BE2C (cell line): ENCODE results near the gene ZRSR2.

Experiments used
- DNase-seq: peaks from one replicate; pipeline ENCODE4 v3.0.0-alpha.2; 2020
- H3K27me3 ChIP-seq: fragments of 250-450 bp; sonication (Bioruptor Pico); 2 replicates; pipeline ENCODE4 v1.5.1; 2020; ENCODE audit warnings: mild to moderate bottlenecking
- H3K36me3 ChIP-seq: fragments of 250-450 bp; sonication (Bioruptor Pico); 2 replicates; pipeline ENCODE4 v1.5.1; 2020; ENCODE audit warnings: mild to moderate bottlenecking
- H3K4me1 ChIP-seq: fragments of 250-450 bp; sonication (Bioruptor Pico); 2 replicates; pipeline ENCODE4 v1.5.1; 2020
- H3K4me3 ChIP-seq: 2 replicates; pipeline ENCODE4 v1.5.1; 2011; ENCODE audit warnings: low read depth, low read length
- H3K9me3 ChIP-seq: fragments of 250-450 bp; sonication (Bioruptor Pico); 2 replicates; pipeline ENCODE4 v1.5.1; 2020
- CTCF ChIP-seq: IDR thresholded peaks from 2 replicates; pipeline ENCODE4 v1.5.1; 2012; ENCODE audit warnings: mild to moderate bottlenecking, low read depth, low read length

ZRSR2 gene

GRCh38 chrX:15858051-15858450 lies 67.8 kb downstream of the ZRSR2 start:
- Histone ChIP-seq H3K9me3 (no peaks in the 10 kb centered on the region), H3K36me3 (no peaks in the 10 kb centered on the region), H3K4me3 (no peak overlapping the region), H3K4me1 (no peaks in the 10 kb centered on the region), H3K27me3 (no peaks in the 10 kb centered on the region)
- DNase-seq = no peak
- TF ChIP-seq CTCF = no peak

GRCh38 chrX:15860921-15861320 lies 70.6 kb downstream of the ZRSR2 start:
- no peak for TF ChIP-seq CTCF
- no peaks in the 10 kb centered on the region for H3K9me3 ChIP-seq
- no peaks in the 10 kb centered on the region for H3K36me3 ChIP-seq
- H3K4me3 ChIP-seq = no peak overlapping the region
- no peaks in the 10 kb centered on the region for H3K27me3 ChIP-seq
- no peak for DNase-seq
- no peaks in the 10 kb centered on the region for H3K4me1 ChIP-seq

GRCh38 chrX:15864023-15864422 lies 73.7 kb downstream of the ZRSR2 start:
- H3K4me3 ChIP-seq = no peak overlapping the region
- H3K4me1 ChIP-seq = no peaks in the 10 kb centered on the region
- no peak for TF ChIP-seq CTCF
- no peak for DNase-seq
- H3K36me3 ChIP-seq = no peaks in the 10 kb centered on the region
- H3K27me3 ChIP-seq = no peaks in the 10 kb centered on the region
- H3K9me3 ChIP-seq = no peaks in the 10 kb centered on the region

- Histone ChIP-seq H3K36me3 (no peaks in the 10 kb centered on the region), H3K9me3 (no peaks in the 10 kb centered on the region), H3K27me3 (no peaks in the 10 kb centered on the region), H3K4me1 (no peaks in the 10 kb centered on the region), H3K4me3 (no peak overlapping the region)
- DNase-seq = no peak
- no peak for TF ChIP-seq CTCF
These were observed 74.3 kb downstream of the ZRSR2 start for GRCh38 chrX:15864629-15865028.

GRCh38 chrX:15866147-15866546 lies 75.9 kb downstream of the ZRSR2 start:
- Histone ChIP-seq H3K4me3 (no peak overlapping the region), H3K36me3 (no peaks in the 10 kb centered on the region), H3K4me1 (no peaks in the 10 kb centered on the region), H3K9me3 (no peaks in the 10 kb centered on the region), H3K27me3 (no peaks in the 10 kb centered on the region)
- TF ChIP-seq CTCF = no peak
- DNase-seq = no peak

- no peak for DNase-seq
- H3K4me1 ChIP-seq = no peaks in the 10 kb centered on the region
- no peaks in the 10 kb centered on the region for H3K27me3 ChIP-seq
These were observed 79.4 kb downstream of the ZRSR2 start for GRCh38 chrX:15869695-15870094.

More at GRCh38 chrX:15869695-15870094, 79.4 kb downstream of the ZRSR2 start:
- Histone ChIP-seq H3K36me3 (no peaks in the 10 kb centered on the region), H3K9me3 (no peaks in the 10 kb centered on the region), H3K4me3 (no peak overlapping the region)
- TF ChIP-seq CTCF = no peak
